GM21619 (cell line): ENCODE measurements around the gene FAM163B.

Experiments
- ATAC-seq: cut with Tn5 transposase; IDR thresholded peaks from one replicate; pipeline ENCODE4 v1.9.1; 2021; ENCODE audit not compliant: unreplicated experiment

The FAM163B gene

GRCh38 chr9:133529457-133529856 is 79.7 kb downstream of the FAM163B start:
- ATAC-seq, result no peak

DNA sequence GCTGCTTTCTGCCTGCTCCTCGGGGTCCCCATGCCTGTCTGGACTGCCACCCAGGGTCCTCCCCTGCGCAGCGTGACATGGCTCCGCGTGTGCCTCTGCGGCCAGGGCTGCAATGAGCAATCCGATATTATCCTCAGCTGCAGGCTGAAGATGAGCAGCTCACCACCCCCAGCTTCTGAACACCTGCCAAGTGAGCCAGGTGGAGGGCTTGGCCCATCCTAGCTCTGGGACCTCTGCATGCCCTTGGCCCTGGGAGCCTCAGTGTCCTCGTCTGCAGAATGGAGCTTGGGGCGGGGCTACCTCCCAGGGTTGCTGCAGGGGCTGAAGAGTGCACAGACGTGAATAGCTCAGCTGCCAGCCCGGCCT is 80.3 kb downstream of the FAM163B start:
- ATAC-seq, result no peak

- ATAC-seq, result no peak
These were observed 81.0 kb downstream of the FAM163B start for GRCh38 chr9:133528001-133528875.

DNA sequence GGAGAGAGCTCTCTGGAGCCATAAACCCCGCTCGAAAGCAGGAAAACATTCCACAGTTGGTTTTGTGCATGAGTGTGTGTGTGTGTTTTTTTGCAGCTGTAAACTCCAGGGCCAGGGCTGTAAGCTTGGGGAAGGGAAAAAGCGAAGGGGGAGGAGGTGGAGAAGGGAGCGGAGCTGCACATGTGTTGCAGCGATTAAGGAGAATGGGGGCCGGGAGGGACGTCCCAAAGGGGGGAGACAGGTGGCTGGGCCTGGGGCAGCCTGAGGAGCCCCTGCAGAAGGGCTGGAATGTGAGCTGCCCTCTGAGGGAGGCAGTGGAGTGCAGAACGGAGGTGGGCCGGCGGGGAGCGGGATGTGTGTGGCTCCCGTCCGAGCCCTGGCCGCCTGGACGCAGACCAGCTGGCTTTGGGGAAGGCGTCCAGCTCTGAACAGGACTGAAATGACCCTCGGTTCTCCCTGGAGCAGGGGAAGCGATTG is 81.7 kb downstream of the FAM163B start:
- ATAC-seq, result no peak
